NCI-H1105 (cell line): ENCODE measurements around the gene PDE9A.

Source experiments
- DNase-seq: peaks from one replicate; lab custom pipeline; 2025; lab: John Stamatoyannopoulos, UW

The PDE9A gene

DNA sequence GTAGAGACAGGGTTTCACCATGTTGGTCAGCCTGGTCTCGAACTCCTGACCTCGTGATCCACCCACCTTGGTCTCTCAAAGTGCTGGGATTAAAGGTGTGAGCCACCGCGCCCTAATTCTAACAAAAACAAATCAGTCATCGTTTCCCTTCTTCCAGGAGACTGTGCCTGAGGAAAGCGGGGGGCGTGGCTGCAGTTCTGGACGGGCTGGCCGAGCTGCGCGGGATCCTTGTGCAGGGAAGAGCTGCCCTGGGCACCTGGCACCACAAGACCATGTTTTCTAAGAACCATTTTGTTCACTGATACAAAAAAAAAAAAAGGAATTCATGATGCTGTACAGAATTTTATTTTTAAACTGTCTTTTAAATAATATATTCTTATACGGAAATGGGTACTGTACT is 121.7 kb downstream of the PDE9A start:
- DNase-seq: no peak

DNA sequence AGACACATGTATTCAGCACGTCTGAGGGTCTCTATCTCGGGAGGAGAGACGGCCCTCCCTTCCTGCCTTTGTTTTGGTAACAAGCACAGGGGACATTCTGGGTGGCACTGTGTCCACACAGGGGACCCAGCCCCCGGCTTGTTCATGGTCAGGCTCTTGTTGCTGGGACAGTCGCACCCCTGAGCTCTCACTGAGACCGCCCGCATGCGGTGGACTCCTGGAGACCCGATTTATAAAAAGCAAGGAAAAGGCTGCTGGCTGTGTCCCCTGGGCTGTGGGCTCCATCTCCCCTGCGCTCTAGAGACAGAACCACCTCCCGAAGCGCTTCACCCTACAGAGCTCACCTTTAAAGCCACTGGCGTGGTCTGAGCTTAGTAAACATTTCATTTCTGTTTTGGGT is 122.5 kb downstream of the PDE9A start:
- no peak for DNase-seq

GRCh38 chr21:42777064-42777756 is 123.8 kb downstream of the PDE9A start:
- DNase-seq: no peak

GRCh38 chr21:42777757-42778344 is 124.4 kb downstream of the PDE9A start:
- DNase-seq: no peak

DNA sequence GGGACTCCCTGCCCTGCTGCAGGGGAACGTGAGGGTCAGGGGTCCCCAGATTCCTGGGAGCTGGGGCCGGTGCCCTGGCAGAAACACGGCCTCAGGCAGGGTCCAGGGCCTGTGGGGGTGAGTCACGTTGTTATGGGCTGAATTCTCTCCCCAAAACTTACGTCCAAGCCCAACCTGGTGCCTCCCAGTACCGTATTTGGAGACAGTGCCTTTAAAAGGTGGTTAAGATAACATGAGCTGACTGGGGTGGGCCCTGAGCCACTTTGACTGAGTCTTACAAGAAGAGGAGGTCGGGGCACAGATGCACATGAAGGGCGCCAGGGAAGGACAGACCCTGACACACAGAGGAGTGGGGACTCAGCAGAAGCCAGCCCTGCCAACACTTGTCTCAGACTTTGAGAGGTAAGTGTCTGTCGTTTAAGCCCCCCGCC is 126.0 kb downstream of the PDE9A start:
- no peak for DNase-seq

- no peak for DNase-seq
Observed at GRCh38 chr21:42780617-42781016, 127.2 kb downstream of the PDE9A start.

- DNase-seq: peak; percentile 60
Observed at GRCh38 chr21:42781150-42781970, 127.9 kb downstream of the PDE9A start.

DNA sequence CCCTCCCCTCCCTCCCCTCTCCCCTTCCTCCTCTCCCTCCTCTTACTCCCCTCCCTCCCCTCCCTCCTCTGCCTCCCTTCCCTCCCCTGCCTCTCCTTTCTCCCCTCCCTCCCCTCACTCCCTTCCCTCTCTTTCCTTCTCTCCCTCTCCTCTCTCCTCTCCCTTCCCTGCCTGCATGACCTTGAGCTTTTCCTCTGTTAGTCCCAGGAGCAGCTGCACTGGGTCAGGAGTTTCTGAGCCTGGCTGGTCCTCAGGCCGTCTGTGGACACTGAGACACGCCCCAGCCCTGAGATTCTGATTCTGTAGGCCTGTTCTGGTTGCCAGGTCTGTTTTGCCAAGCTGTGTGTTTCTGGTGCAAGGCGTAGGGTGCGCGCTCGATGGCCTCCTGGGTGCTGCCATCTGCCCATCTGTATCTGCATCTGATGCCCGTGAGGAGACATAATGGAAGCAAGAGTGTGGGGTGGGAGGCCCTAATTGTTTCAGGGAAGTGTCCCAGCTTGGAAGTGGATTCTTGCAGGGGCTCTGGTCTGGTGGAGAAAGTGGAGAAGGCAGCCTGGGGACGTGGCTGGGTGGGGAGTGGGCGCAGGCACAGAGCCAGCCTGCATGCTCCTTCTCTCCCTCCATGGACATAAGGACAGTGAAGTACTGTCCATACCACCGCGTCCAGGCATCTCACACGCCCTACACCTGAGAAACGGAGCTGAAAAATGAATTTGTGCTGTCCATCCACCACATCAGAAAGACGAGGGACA is 128.7 kb downstream of the PDE9A start:
- DNase-seq: no peak

GRCh38 chr21:42782723-42783242 is 129.4 kb downstream of the PDE9A start:
- DNase-seq: no peak

GRCh38 chr21:42784276-42784675 is 130.9 kb downstream of the PDE9A start:
- no peak for DNase-seq

GRCh38 chr21:42784896-42785451 is 131.6 kb downstream of the PDE9A start:
- no peak for DNase-seq

- DNase-seq: no peak
Observed at GRCh38 chr21:42785666-42786427, 132.4 kb downstream of the PDE9A start.

GRCh38 chr21:42786884-42787283 is 133.5 kb downstream of the PDE9A start:
- no peak for DNase-seq

- no peak for DNase-seq
Observed at GRCh38 chr21:42787613-42788012, 134.2 kb downstream of the PDE9A start.

DNA sequence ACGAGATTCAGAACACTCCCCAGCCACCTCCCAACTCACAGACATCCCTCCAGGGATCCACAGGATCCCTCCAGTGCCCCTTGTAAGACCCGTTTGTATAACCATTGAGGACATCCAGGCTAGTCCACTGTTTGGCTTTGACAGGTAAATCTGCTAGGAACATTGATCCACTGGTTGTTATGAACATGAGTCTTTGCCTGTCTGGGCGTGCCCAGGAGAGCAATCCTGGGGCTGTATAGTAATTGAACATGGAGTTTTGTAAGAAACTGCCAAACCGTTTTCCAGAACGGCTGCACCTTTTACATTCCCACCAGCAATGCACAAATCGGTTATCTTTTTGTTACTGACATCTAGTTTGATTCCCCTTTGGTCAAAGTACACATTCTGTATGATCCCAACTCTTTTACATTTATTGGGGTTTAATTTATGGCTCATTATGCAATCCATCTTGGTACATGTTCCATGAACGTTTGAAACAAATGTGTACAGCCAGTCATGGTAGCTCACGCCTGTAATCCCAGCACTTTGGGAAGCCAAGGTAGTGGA is 137.2 kb downstream of the PDE9A start:
- DNase-seq: peak; percentile 20

- no peak for DNase-seq
Observed at GRCh38 chr21:42793774-42794173, 140.4 kb downstream of the PDE9A start.

DNA sequence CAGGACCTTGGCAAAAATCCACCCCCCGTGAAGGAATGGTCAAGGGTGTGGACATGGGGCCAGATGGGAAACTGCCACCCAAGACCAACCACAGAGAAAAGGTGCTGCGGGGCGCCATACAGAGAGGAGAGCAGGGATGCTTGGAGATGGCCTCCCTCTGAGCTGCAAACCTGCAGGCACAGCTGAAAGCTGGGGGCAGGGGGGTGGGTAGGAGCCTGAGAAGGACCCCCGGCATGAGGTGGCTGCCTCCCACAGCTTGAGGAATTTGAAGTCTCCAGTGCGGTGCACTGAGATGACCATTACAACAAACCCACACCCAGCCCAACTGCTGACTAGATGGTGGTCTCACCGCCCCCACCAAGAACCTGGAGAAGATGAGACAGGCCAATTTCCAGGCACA is 141.1 kb downstream of the PDE9A start:
- no peak for DNase-seq

GRCh38 chr21:42796327-42797062 is 143.1 kb downstream of the PDE9A start:
- no peak for DNase-seq

DNA sequence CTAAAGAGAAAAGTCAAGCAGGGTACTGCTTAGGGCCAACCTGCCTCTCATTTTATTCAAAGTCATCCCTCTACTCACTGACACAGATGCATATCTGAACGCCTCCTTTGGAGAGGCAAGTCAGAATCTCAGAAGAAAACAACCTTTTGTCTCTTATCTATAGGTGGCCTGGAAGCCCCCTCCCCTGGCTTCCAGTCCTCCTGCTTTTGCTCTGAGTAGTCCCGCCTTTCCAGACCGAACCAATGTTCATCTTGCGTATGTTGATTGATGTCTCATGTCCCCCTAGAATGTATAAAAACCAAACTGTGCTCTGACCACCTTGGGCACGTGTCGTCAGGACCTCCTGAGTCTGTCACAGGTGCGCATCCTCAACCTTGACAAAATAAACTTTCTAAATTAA is 144.1 kb downstream of the PDE9A start:
- DNase-seq: no peak

DNA sequence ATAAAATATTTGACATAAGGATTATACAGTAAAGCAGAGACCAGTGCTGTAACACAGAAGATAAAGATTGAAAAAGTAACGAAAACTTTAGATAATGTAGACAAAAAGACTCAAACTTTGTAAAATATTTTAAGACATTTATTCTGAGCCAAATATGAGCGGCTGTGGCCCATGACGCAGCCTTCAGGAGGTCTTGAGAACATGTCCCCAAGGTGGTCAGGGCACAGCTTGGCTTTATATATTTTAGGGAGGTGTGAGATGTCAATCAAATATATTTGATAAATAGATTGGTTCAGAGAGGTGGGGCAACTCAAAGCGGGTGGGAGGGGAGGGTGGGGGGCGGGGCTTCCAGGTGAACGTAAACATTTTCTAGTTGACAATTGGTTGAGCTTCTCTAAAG is 144.7 kb downstream of the PDE9A start:
- no peak for DNase-seq
